Peyer's patch (tissue), 4 donors: Measurements from ENCODE around the gene GAA.

Experiments used
- CTCF ChIP-seq, 6 experiments: fragments of 450-650 bp in 4 of 6; fragments of 200-600 bp in 2 of 6; sonication (generic) in 1 of 6; IDR thresholded peaks; one replicate each; pipeline ENCODE4 v1.5.1; 2017 to 2019; ENCODE audit warnings: antibody characterized with exemption in 6 of 6, mild to moderate bottlenecking in 3 of 6, moderate library complexity in 1 of 6
- POLR2A ChIP-seq, 2 donors: fragments of 450-650 bp; IDR thresholded peaks; one replicate each; pipeline ENCODE4 v1.5.1; 2017; ENCODE audit warnings: antibody characterized with exemption in 2 of 2, mild to moderate bottlenecking in 2 of 2, moderate library complexity in 2 of 2

GRCh38 chr17:80132906-80133625 lies 31.7 kb downstream of the GAA start:
- no peak for TF ChIP-seq CTCF (IDR thresholded peaks at IDR 0.05)
- no peak for TF ChIP-seq POLR2A (IDR thresholded peaks at IDR 0.05)
